GM18520 (cell line): ENCODE data around the gene NTRK2.

ENCODE experiments used
- ATAC-seq: cut with Tn5 transposase; IDR thresholded peaks from one replicate; pipeline ENCODE4 v1.9.1; 2021; ENCODE audit not compliant: unreplicated experiment

Gene NTRK2

GRCh38 chr9:85004818-85005413 is 335.4 kb downstream of the NTRK2 start:
- ATAC-seq, result peak; percentile 37

DNA sequence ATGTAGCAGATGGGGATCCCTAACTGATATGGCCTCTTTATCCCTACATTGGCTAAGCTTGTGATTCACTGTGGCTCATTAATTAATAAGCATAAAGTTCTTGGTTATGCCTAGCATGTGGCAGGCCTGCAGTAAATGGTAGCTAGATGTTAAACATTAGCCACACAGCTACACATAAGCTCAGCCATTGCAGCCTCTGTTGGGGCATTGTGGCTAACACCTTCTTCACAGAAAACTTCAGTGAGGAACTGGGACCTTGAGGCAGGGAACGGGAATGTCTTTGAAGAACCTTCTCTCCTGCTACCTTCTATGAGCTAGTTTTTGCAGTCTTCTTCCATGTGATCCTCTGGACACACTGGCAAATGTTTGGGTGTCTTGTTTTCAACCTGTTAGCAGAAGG is 338.2 kb downstream of the NTRK2 start:
- no peak for ATAC-seq

DNA sequence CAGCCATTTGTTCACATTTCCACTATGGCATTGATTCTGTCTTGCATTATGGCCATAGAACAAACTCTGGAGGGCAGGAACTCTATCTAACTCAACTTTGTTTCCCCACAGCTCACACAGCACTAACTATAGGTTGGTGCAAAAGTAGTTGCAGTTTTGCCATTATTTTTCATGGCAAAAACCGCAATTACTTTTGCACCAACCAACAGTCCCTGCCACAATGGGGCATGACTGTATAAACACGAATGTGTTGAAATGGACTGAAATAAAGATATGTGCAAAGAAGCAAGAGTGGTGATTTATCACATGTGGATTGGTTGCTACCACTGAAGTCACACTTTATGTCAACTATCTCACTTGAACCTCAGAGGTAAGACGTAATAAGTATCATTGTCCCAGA is 338.7 kb downstream of the NTRK2 start:
- no peak for ATAC-seq

- ATAC-seq, result peak; percentile 51
Measured at GRCh38 chr9:85009251-85009650, 339.7 kb downstream of the NTRK2 start.

- no peak for ATAC-seq
Measured at GRCh38 chr9:85013703-85014102, 344.2 kb downstream of the NTRK2 start.

DNA sequence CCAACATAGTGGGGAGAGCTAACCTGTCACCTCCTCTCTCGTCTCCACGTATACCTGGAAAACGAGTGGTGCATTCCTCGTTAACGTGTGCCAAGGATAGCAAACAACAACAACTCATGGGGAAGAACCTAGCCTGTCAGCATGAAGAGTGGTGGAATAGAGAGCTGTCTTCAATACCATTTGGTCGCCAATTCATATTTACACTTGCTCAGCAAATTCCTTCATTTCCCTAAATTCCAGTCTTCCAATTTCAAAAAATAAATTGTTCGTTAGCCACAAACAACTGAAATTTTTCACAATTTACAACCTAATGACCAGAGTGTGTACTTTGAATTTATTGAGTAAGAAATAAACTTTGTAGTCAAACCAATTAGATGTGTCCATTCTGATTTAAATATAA is 344.8 kb downstream of the NTRK2 start:
- ATAC-seq, result no peak

- ATAC-seq, result no peak
Measured at GRCh38 chr9:85016384-85017006, 347.0 kb downstream of the NTRK2 start.

- ATAC-seq, result no peak
Measured at GRCh38 chr9:85020791-85021190, 351.3 kb downstream of the NTRK2 start.

GRCh38 chr9:85021686-85022085 is 352.2 kb downstream of the NTRK2 start:
- ATAC-seq, result no peak

- ATAC-seq, result no peak
Measured at GRCh38 chr9:85024374-85024773, 354.8 kb downstream of the NTRK2 start.

- no peak for ATAC-seq
Measured at GRCh38 chr9:85025638-85026037, 356.1 kb downstream of the NTRK2 start.

DNA sequence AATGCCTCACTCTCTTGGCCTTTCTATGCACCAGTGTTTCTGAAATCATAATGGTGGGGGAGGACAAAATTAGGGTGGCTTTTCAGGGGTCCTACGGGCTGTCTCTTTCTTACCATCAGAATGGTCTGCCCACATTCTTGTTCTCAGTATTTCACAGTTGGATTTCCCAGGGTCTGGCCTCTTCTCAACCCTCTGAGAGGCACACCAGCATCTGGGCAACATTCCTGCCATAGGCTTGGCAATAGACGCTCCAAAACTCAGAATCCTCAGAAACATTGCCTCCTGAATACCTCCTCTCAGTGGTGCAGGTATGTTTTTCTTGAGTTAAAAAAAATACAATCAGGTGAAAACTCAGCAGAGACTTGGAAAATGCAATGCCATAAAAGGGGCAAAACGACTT is 358.3 kb downstream of the NTRK2 start:
- no peak for ATAC-seq

DNA sequence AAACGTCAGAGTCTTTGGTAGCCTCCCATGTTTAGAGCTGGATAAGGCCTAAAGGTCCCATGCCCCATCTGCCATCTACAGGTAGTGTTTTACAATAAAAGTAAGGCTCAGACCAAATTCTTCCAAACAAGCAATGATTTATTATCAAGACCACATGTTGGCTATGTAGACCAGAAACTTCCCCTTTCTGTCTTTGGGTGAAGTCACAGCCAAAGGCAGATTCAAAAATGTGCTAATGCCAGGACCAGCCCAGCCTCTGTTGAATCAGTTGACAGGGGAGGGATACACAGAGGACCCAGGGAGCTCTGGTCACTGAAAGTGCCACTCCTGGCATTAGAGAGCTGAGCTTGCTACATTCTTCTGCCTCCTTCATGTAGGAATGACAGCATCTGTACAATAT is 360.8 kb downstream of the NTRK2 start:
- ATAC-seq, result no peak

GRCh38 chr9:85036496-85036895 is 367.0 kb downstream of the NTRK2 start:
- ATAC-seq, result no peak

DNA sequence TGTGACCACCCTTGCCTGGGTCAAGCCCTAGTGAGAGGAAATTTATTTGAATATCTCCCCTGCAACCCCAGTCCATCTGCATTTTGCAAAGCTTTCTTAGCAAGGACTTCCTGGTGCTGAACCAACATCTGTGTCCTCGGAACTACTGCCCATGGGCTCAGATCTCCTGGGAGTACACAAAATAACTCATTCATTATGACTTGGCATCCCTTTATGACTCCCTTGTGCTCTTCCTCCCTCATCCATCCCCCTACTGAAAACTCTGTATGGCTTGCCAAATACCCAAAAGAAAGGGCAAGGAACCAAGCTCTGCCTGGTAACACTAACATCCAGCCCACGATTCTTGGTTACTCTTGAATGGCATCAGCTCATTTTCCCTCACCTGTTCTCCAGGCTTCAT is 368.5 kb downstream of the NTRK2 start:
- no peak for ATAC-seq

- ATAC-seq, result no peak
Measured at GRCh38 chr9:85038824-85039608, 369.5 kb downstream of the NTRK2 start.

DNA sequence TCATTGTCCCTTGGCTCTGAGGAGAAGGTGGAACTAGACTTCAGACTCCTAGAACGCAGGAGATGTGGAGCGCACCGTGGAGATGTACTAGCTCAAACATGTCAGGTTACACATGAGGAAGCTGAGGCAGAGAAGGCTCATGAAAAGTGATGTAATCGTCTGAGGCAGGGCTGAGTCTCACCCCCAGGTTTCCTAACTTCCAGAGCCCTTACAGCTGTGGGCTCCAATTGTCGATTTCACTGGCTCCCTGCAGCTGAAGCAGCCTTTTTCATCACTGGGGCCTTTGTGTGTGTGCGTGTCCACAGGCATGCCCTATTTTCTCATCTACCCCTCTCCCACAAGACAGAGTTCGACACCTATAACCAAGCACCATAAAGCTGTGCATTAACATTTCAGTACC is 370.6 kb downstream of the NTRK2 start:
- ATAC-seq, result no peak

- ATAC-seq, result no peak
Measured at GRCh38 chr9:85040821-85041465, 371.4 kb downstream of the NTRK2 start.

DNA sequence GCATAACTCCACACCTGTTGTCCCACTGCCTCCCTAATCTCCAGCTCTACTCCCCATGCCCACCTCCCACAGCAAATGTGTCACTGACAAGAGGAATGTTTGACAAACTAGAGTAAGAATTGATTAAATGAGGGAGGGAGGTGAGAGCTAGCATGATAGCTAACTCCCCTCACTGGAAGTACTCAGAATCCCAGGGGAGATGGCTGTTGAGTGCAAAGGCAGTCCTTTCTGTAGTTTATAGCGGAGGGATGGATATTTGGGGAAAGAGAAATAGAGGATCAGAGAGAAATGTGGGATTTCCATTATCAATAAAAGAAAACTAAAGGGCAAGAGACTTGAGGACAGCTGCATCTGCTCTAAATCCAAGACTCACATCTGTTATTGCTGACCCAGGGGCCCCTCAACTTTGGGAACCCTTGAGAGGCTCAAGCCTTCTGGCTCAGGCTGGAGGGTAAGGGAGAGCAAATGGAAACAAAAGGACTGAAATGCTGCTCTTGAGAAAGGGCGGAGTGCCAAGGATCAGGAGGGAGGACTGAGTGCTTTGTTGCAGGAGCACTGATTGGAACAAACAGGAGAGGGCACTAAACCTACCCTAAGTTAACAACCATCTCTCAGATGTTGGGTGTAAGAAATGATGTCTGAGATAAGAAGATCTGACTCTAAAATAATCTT is 372.1 kb downstream of the NTRK2 start:
- no peak for ATAC-seq

GRCh38 chr9:85042981-85043647 is 373.6 kb downstream of the NTRK2 start:
- no peak for ATAC-seq

DNA sequence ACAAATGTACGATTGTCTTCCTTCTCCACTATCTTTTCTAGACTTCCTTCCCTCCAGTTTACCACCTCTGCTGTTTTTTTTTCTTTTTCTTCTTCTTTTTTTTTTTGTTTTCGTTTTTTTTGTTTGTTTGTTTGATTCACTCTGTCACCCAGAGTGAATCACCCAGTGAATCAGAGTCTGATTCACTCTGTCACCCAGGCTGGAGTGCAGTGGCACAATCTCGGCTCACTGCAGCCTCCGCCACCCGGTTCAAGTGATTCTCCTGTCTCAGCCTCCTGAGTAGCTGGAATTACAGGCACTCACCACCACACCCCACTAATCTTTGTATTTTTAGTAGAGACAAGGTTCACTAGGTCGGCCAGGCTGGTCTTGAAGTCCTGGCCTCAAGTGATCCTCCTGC is 375.7 kb downstream of the NTRK2 start:
- ATAC-seq, result no peak
